Suprapubic skin (tissue), 4 donors: ENCODE results near the gene SCYL1.

Experiments used
- POLR2A ChIP-seq, 2 donors: fragments of 450-650 bp; IDR thresholded peaks; one replicate each; pipeline ENCODE4 v1.6.1; 2017; ENCODE audit warnings: antibody characterized with exemption in 2 of 2, mild to moderate bottlenecking in 2 of 2, moderate library complexity in 2 of 2
- POLR2AphosphoS5 ChIP-seq, 3 donors: sonication (generic); formaldehyde crosslinking; IDR thresholded peaks; one replicate each; pipeline ENCODE4 v1.6.1; 2017; ENCODE audit warnings: antibody characterized with exemption in 3 of 3
- TF ChIP-seq, protein P1 (sequence below), 2 donors: fragments of 200-600 bp in 1 of 2; fragments of 450-650 bp in 1 of 2; sonication (generic) in 1 of 2; IDR thresholded peaks; one replicate each; pipeline ENCODE4 v1.5.1; 2016 to 2019; ENCODE audit warnings: antibody characterized with exemption in 2 of 2, mild to moderate bottlenecking in 1 of 2, moderate library complexity in 1 of 2

DNA sequence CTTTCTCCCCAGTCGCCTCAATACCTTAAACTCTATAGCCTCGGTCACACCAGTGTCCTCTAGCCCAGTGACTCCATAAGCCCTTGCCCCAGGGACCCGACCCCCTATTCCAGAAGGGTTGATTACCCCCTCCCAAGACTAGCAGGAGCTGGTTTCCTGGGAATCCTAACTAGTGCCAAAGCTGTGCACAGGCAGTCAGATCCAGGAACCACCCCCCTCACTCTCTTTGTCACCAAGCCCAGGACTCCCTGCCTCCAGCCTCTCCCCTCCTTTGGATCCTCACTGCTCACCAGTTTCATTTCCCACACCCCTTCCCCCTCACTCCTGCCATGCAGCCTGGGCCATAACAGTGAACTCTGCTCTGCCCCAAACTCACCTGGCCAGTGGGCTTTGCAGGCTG, 23.5 kb downstream of the SCYL1 start:
- TF ChIP-seq, protein P1, sequence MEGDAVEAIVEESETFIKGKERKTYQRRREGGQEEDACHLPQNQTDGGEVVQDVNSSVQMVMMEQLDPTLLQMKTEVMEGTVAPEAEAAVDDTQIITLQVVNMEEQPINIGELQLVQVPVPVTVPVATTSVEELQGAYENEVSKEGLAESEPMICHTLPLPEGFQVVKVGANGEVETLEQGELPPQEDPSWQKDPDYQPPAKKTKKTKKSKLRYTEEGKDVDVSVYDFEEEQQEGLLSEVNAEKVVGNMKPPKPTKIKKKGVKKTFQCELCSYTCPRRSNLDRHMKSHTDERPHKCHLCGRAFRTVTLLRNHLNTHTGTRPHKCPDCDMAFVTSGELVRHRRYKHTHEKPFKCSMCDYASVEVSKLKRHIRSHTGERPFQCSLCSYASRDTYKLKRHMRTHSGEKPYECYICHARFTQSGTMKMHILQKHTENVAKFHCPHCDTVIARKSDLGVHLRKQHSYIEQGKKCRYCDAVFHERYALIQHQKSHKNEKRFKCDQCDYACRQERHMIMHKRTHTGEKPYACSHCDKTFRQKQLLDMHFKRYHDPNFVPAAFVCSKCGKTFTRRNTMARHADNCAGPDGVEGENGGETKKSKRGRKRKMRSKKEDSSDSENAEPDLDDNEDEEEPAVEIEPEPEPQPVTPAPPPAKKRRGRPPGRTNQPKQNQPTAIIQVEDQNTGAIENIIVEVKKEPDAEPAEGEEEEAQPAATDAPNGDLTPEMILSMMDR (IDR thresholded peaks at IDR 0.05), result no peak
- TF ChIP-seq POLR2AphosphoS5 (IDR thresholded peaks at IDR 0.05) (no peak), POLR2A (IDR thresholded peaks at IDR 0.05) (no peak)
